ENCODE measurements around the gene FKBP11.
"Not testable (repeated sequence)": the region's sequence is repeated elsewhere in the genome, so short reads cannot be mapped to it uniquely, and the experiment has no call there.

FKBP11 gene

GRCh38 chr12:48910196-48910595 lies 15.1 kb downstream of the FKBP11 start:
- DNase-seq: no peak
- Histone ChIP-seq H3K4me3 (ENCODE audit: low read depth, low read length) (no peak overlapping the region), H3K36me3 (no peaks in the 10 kb centered on the region; the same call in 1 of the 2 replicates), H3K27ac (no peak overlapping the region), H3K9me3 (ENCODE audit: severe bottlenecking) (no peaks in the 10 kb centered on the region), H3K27me3 (ENCODE audit: insufficient read depth, low read depth, severe bottlenecking) (no peaks in the 10 kb centered on the region)
- no peak for TF ChIP-seq CTCF (IDR thresholded peaks at IDR 0.05; ENCODE audit: low read depth, low read length)

GRCh38 chr12:48909698-48910097 lies 15.6 kb downstream of the FKBP11 start:
- not testable (repeated sequence) for H3K27me3 ChIP-seq (ENCODE audit: insufficient read depth, low read depth, severe bottlenecking); H3K4me3 ChIP-seq (ENCODE audit: low read depth, low read length); DNase-seq; H3K27ac ChIP-seq; H3K9me3 ChIP-seq (ENCODE audit: severe bottlenecking); H3K36me3 ChIP-seq

GRCh38 chr12:48907245-48907644 lies 18.0 kb downstream of the FKBP11 start:
- no peaks in the 10 kb centered on the region for H3K36me3 ChIP-seq
- no peak overlapping the region for H3K27ac ChIP-seq
- H3K4me3 ChIP-seq (ENCODE audit: low read depth, low read length): no peak overlapping the region
- TF ChIP-seq CTCF (IDR thresholded peaks at IDR 0.05; ENCODE audit: low read depth, low read length): no peak
- H3K27me3 ChIP-seq (ENCODE audit: insufficient read depth, low read depth, severe bottlenecking): no peaks in the 10 kb centered on the region
- no peak for DNase-seq
- H3K9me3 ChIP-seq (ENCODE audit: severe bottlenecking): no peaks in the 10 kb centered on the region

- Histone ChIP-seq H3K36me3 (no peaks in the 10 kb centered on the region), H3K27me3 (ENCODE audit: insufficient read depth, low read depth, severe bottlenecking) (no peaks in the 10 kb centered on the region), H3K4me3 (ENCODE audit: low read depth, low read length) (peak overlapping the region; percentile 40), H3K27ac (no peak overlapping the region), H3K9me3 (ENCODE audit: severe bottlenecking) (no peaks in the 10 kb centered on the region)
- peak; percentile 89 for DNase-seq
- peak; percentile 78 for TF ChIP-seq CTCF (IDR thresholded peaks at IDR 0.05; ENCODE audit: low read depth, low read length)
Observed at GRCh38 chr12:48903982-48904411, 21.3 kb downstream of the FKBP11 start.

GRCh38 chr12:48903363-48903981 lies 21.8 kb downstream of the FKBP11 start:
- Histone ChIP-seq H3K36me3 (no peaks in the 10 kb centered on the region), H3K4me3 (ENCODE audit: low read depth, low read length) (no peak overlapping the region), H3K27ac (no peak overlapping the region), H3K27me3 (ENCODE audit: insufficient read depth, low read depth, severe bottlenecking) (no peaks in the 10 kb centered on the region), H3K9me3 (ENCODE audit: severe bottlenecking) (no peaks in the 10 kb centered on the region)
- no peak for TF ChIP-seq CTCF (IDR thresholded peaks at IDR 0.05; ENCODE audit: low read depth, low read length)
- DNase-seq: no peak

GRCh38 chr12:48901278-48901677 lies 24.0 kb downstream of the FKBP11 start:
- no peak overlapping the region for H3K27ac ChIP-seq
- H3K4me3 ChIP-seq (ENCODE audit: low read depth, low read length): no peak overlapping the region
- H3K9me3 ChIP-seq (ENCODE audit: severe bottlenecking): no peaks in the 10 kb centered on the region
- H3K27me3 ChIP-seq (ENCODE audit: insufficient read depth, low read depth, severe bottlenecking): no peaks in the 10 kb centered on the region
- DNase-seq: no peak
- TF ChIP-seq CTCF (IDR thresholded peaks at IDR 0.05; ENCODE audit: low read depth, low read length): no peak
- no peaks in the 10 kb centered on the region for H3K36me3 ChIP-seq

Measured in WERI-Rb-1 (cell line).